COLO829 (cell line): ENCODE results near the gene PDE4C.

Experiments used
- DNase-seq: peaks from one replicate; pipeline ENCODE4 v3.0.0; 2012; ENCODE audit warnings: low spot score

The PDE4C gene

GRCh38 chr19:18254546-18255503 lies 28.6 kb upstream of the PDE4C start:
- DNase-seq, result no peak

- no peak for DNase-seq
Measured at GRCh38 chr19:18253716-18254115, 27.5 kb upstream of the PDE4C start.

GRCh38 chr19:18253130-18253529 lies 26.9 kb upstream of the PDE4C start:
- no peak for DNase-seq

GRCh38 chr19:18252370-18252717 lies 26.1 kb upstream of the PDE4C start:
- no peak for DNase-seq

GRCh38 chr19:18251587-18252369 lies 25.5 kb upstream of the PDE4C start:
- peak; percentile 77 for DNase-seq

- no peak for DNase-seq
Measured at GRCh38 chr19:18249834-18250233, 23.6 kb upstream of the PDE4C start.

GRCh38 chr19:18245297-18245696 lies 19.1 kb upstream of the PDE4C start:
- DNase-seq, result no peak

- no peak for DNase-seq
Measured at GRCh38 chr19:18239303-18239702, 13.1 kb upstream of the PDE4C start.

GRCh38 chr19:18234194-18234593 lies 8.0 kb upstream of the PDE4C start:
- no peak for DNase-seq

GRCh38 chr19:18233224-18233825 lies 7.1 kb upstream of the PDE4C start:
- peak; percentile 50 for DNase-seq

GRCh38 chr19:18232540-18233223 lies 6.4 kb upstream of the PDE4C start:
- DNase-seq, result no peak

GRCh38 chr19:18231775-18232174 lies 5.5 kb upstream of the PDE4C start:
- no peak for DNase-seq

- peak; percentile 60 for DNase-seq
Measured at GRCh38 chr19:18230941-18231734, 4.9 kb upstream of the PDE4C start.

GRCh38 chr19:18229915-18230314 lies 3.7 kb upstream of the PDE4C start:
- DNase-seq, result no peak

GRCh38 chr19:18229474-18229873 lies 3.2 kb upstream of the PDE4C start:
- DNase-seq, result no peak

GRCh38 chr19:18227781-18228271 lies 1.6 kb upstream of the PDE4C start:
- DNase-seq, result no peak

GRCh38 chr19:18226956-18227780 lies 930 bp upstream of the PDE4C start:
- DNase-seq, result no peak

- DNase-seq, result no peak
Measured at GRCh38 chr19:18225355-18225701, 910 bp downstream of the PDE4C start.

- DNase-seq, result peak; percentile 99
Measured at GRCh38 chr19:18224525-18225354, 1.5 kb downstream of the PDE4C start.
